MM.1S (cell line): Measurements from ENCODE around the gene ELOVL6.
"Not testable (repeated sequence)": the region's sequence is repeated elsewhere in the genome, so short reads cannot be mapped to it uniquely, and the experiment has no call there.

Source experiments
- DNase-seq: peaks from one replicate; pipeline ENCODE4 v3.0.0-alpha.2; 2015
- H2AFZ ChIP-seq: fragments of 300-600 bp; sonication (generic); 2 replicates; pipeline ENCODE4 v1.6.0; 2016; ENCODE audit warnings: antibody characterized with exemption, low read length
- H3F3A ChIP-seq: fragments of 300-600 bp; sonication (generic); 2 replicates; pipeline ENCODE4 v1.6.1; 2016; ENCODE audit warnings: mild to moderate bottlenecking, antibody characterized with exemption, low read length, moderate library complexity, mixed read lengths; ENCODE audit not compliant: insufficient read depth
- H3K27ac ChIP-seq: fragments of 300-600 bp; sonication (generic); 2 replicates; pipeline ENCODE4 v1.5.1; 2016; ENCODE audit warnings: mild to moderate bottlenecking, low read length
- H3K27me3 ChIP-seq: fragments of 300-600 bp; sonication (generic); replicated peaks from 2 replicates; pipeline ENCODE4 v1.6.0; 2016; ENCODE audit warnings: low read length; ENCODE audit not compliant: insufficient read depth
- H3K36me3 ChIP-seq: fragments of 300-600 bp; sonication (generic); replicated peaks from 2 replicates; pipeline ENCODE4 v1.6.1; 2016; ENCODE audit warnings: mild to moderate bottlenecking, low read length, mixed read lengths; ENCODE audit not compliant: insufficient read depth
- H3K4me1 ChIP-seq: fragments of 300-600 bp; sonication (generic); 2 replicates; pipeline ENCODE4 v1.6.1; 2016; ENCODE audit warnings: low read length, mixed read lengths
- H3K4me2 ChIP-seq: fragments of 300-600 bp; sonication (generic); 2 replicates; pipeline ENCODE4 v1.6.0; 2016; ENCODE audit warnings: low read depth, low read length
- H3K4me3 ChIP-seq: fragments of 300-600 bp; sonication (generic); 2 replicates; pipeline ENCODE4 v1.5.1; 2016; ENCODE audit warnings: low read length, mixed read lengths
- H3K79me2 ChIP-seq: fragments of 300-600 bp; sonication (generic); 2 replicates; pipeline ENCODE4 v1.6.1; 2016; ENCODE audit warnings: mixed run types, low read length, mixed read lengths
- H3K9ac ChIP-seq: fragments of 300-600 bp; sonication (generic); 2 replicates; pipeline ENCODE4 v1.6.1; 2016; ENCODE audit warnings: low read length, mixed read lengths
- H3K9me2 ChIP-seq: fragments of 300-600 bp; sonication (generic); replicated peaks from 2 replicates; pipeline ENCODE4 v1.6.1; 2016; ENCODE audit warnings: mild to moderate bottlenecking, low read length, mixed read lengths; ENCODE audit not compliant: insufficient read depth
- H3K9me3 ChIP-seq: fragments of 300-600 bp; sonication (generic); replicated peaks from 2 replicates; pipeline ENCODE4 v1.6.1; 2016; ENCODE audit warnings: mild to moderate bottlenecking, low read length, mixed read lengths; ENCODE audit not compliant: insufficient read depth
- H4K20me1 ChIP-seq: fragments of 300-600 bp; sonication (generic); 2 replicates; pipeline ENCODE4 v1.6.1; 2016; ENCODE audit warnings: mild to moderate bottlenecking, low read length, moderate library complexity, mixed read lengths; ENCODE audit not compliant: insufficient read depth
- CTCF ChIP-seq: fragments of 300-600 bp; sonication (generic); IDR thresholded peaks from 2 replicates; pipeline ENCODE4 v1.5.1; 2016; ENCODE audit warnings: antibody characterized with exemption, low read length, mixed read lengths
- EZH2 ChIP-seq: fragments of 300-600 bp; sonication (generic); optimal IDR thresholded peaks from 2 replicates; pipeline ENCODE3; 2017; ENCODE audit warnings: low read depth, mild to moderate bottlenecking, antibody characterized with exemption, low read length, mixed read lengths
- EZH2phosphoT487 ChIP-seq: fragments of 300-600 bp; sonication (generic); IDR thresholded peaks from 2 replicates; pipeline ENCODE4 v1.6.1; 2018; ENCODE audit warnings: antibody characterized with exemption, low read length

ELOVL6 gene

GRCh38 chr4:110041735-110042134 lies 156.7 kb downstream of the ELOVL6 start:
- Histone ChIP-seq H3K9me2 (no peaks in the 10 kb centered on the region), H3K9ac (no peak overlapping the region), H3K79me2 (no peaks in the 10 kb centered on the region), H2AFZ (no peak overlapping the region), H3K27me3 (no peaks in the 10 kb centered on the region), H3F3A (no peaks in the 10 kb centered on the region), H4K20me1 (no peaks in the 10 kb centered on the region), H3K36me3 (no peaks in the 10 kb centered on the region), H3K4me2 (no peak overlapping the region), H3K9me3 (no peaks in the 10 kb centered on the region), H3K27ac (no peak overlapping the region), H3K4me1 (no peaks in the 10 kb centered on the region), H3K4me3 (no peak overlapping the region)
- no peak for DNase-seq
- TF ChIP-seq CTCF (no peak), EZH2phosphoT487 (no peak), EZH2 (no peak)

GRCh38 chr4:110039164-110039563 lies 159.3 kb downstream of the ELOVL6 start:
- not testable (repeated sequence) for H3K9me2 ChIP-seq, H3F3A ChIP-seq, DNase-seq, H4K20me1 ChIP-seq, H2AFZ ChIP-seq, H3K27ac ChIP-seq, H3K4me2 ChIP-seq, H3K79me2 ChIP-seq, H3K27me3 ChIP-seq, H3K4me3 ChIP-seq, H3K9me3 ChIP-seq, H3K36me3 ChIP-seq, H3K9ac ChIP-seq, H3K4me1 ChIP-seq

- DNase-seq, result peak; percentile 31
- no peak overlapping the region for H3K4me3 ChIP-seq
- no peak overlapping the region for H2AFZ ChIP-seq
- no peaks in the 10 kb centered on the region for H3K36me3 ChIP-seq
- no peak overlapping the region for H3K27ac ChIP-seq
- no peak for TF ChIP-seq CTCF
- no peak for TF ChIP-seq EZH2phosphoT487
- TF ChIP-seq EZH2, result no peak
- H3F3A ChIP-seq, result no peaks in the 10 kb centered on the region
- H3K9ac ChIP-seq, result no peak overlapping the region
- no peaks in the 10 kb centered on the region for H3K4me1 ChIP-seq
- no peaks in the 10 kb centered on the region for H3K9me3 ChIP-seq
- no peaks in the 10 kb centered on the region for H4K20me1 ChIP-seq
- peak overlapping the region; percentile 15; the same call in 1 of the 2 replicates for H3K4me2 ChIP-seq
- no peaks in the 10 kb centered on the region for H3K79me2 ChIP-seq
- no peaks in the 10 kb centered on the region for H3K27me3 ChIP-seq
- H3K9me2 ChIP-seq, result no peaks in the 10 kb centered on the region
Observed at GRCh38 chr4:110034026-110034393, 164.4 kb downstream of the ELOVL6 start.

- Histone ChIP-seq H3K4me2 (peak overlapping the region; percentile 15; the same call in 1 of the 2 replicates), H3K27me3 (no peaks in the 10 kb centered on the region), H3K4me1 (no peaks in the 10 kb centered on the region), H3K9ac (no peak overlapping the region), H2AFZ (no peak overlapping the region), H3K9me3 (no peaks in the 10 kb centered on the region), H3K36me3 (no peaks in the 10 kb centered on the region), H3K79me2 (no peaks in the 10 kb centered on the region), H4K20me1 (no peaks in the 10 kb centered on the region), H3K9me2 (no peaks in the 10 kb centered on the region), H3K4me3 (no peak overlapping the region), H3F3A (no peaks in the 10 kb centered on the region), H3K27ac (no peak overlapping the region)
- DNase-seq, result no peak
- TF ChIP-seq EZH2phosphoT487 (no peak), EZH2 (no peak), CTCF (no peak)
Observed at GRCh38 chr4:110033355-110034025, 164.9 kb downstream of the ELOVL6 start.
